SJCRH30 (cell line): ENCODE results near the gene ATRN. TPM values are rescaled to one million over a fixed set of nuclear protein-coding genes. Genes with fewer than 3 reads are reported as not detected.

Experiments used
- DNase-seq, 2 experiments: peaks; one replicate each; pipeline ENCODE4 v3.0.0-alpha.2; 2015 to 2020
- H3K27ac ChIP-seq: fragments of 250-450 bp; sonication (Bioruptor Pico); 2 replicates; pipeline ENCODE4 v1.5.1; 2020; ENCODE audit warnings: mild to moderate bottlenecking, moderate library complexity
- H3K27me3 ChIP-seq: fragments of 250-450 bp; sonication (Bioruptor Pico); 2 replicates; pipeline ENCODE4 v1.5.1; 2020; ENCODE audit warnings: mild to moderate bottlenecking, moderate library complexity
- H3K36me3 ChIP-seq: fragments of 250-450 bp; sonication (Bioruptor Pico); 2 replicates; pipeline ENCODE4 v1.5.1; 2020; ENCODE audit warnings: mild to moderate bottlenecking, moderate library complexity
- H3K4me1 ChIP-seq: fragments of 250-450 bp; sonication (Bioruptor Pico); 2 replicates; pipeline ENCODE4 v1.5.1; 2020; ENCODE audit warnings: mild to moderate bottlenecking, moderate library complexity
- H3K4me3 ChIP-seq: fragments of 250-450 bp; sonication (Bioruptor Pico); 2 replicates; pipeline ENCODE4 v1.5.1; 2020; ENCODE audit warnings: mild to moderate bottlenecking, moderate library complexity
- H3K9me3 ChIP-seq: fragments of 250-450 bp; sonication (Bioruptor Pico); replicated peaks from 2 replicates; pipeline ENCODE4 v1.5.1; 2020; ENCODE audit warnings: mild to moderate bottlenecking, moderate library complexity
- total RNA-seq: library from RNA; depleted of rRNA; stranded (reverse); fragments of >200 nt; shearing (Covaris generic); gene quantifications from 2 replicates; pipeline ENCODE4 v1.2.3, GENCODE V29; 2014

ATRN gene
- total RNA-seq, 1 experiment from 2014 or later = 27.9 TPM

DNA sequence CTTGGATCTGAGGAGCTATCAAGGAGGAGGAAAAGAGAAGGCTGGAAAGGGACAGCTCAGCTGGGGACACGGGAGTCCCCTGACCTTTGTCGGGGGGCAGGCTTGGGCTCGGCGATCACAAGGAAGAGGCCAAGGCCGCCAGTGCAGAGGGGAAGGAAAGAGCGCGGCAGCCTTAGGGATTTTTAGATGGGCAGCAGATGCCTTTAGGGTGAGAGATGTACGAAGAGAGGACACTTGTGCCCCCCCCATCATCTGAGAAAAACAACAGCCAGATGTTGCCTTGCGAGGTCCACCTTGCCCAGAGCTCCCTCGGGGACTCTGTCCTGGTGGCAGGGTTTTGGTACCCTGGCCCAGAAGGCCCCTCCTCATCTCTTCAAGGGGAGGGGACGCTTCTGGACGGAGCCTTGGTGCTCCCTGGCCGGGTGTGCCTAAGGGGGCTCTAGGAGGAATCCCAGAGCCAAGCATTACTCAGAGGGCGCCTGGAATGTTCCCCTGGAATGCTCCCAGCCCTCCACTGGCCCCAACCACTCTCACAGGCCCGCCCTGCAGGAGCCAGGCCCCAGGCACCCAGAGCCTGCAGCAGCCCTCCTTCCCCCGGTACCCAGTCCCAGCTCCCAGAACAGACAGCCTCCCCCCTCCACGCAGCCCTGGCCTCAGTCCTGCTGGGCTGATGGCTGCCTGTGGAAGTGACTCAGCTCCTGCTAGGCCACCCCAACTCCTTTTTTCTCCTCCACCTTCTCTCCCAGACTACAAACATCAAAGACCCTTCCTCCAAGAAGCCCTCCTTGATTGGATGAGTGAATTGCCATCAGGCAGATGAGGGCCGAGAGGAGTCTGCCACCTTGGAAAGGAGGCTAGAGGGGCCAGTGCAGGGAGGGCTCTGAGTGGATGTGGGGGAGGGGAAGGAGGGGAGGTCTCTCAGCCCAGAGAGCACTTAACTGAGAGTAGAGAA is 209.2 kb downstream of the ATRN start:
- Histone ChIP-seq H3K9me3 (no peaks in the 10 kb centered on the region), H3K36me3 (no peaks in the 10 kb centered on the region), H3K4me3 (no peak overlapping the region), H3K27me3 (no peaks in the 10 kb centered on the region), H3K4me1 (peaks cover 3% of the 10 kb centered on the region), H3K27ac (no peak overlapping the region)
- DNase-seq = peak in 1 of 2 experiments; percentile 42

DNA sequence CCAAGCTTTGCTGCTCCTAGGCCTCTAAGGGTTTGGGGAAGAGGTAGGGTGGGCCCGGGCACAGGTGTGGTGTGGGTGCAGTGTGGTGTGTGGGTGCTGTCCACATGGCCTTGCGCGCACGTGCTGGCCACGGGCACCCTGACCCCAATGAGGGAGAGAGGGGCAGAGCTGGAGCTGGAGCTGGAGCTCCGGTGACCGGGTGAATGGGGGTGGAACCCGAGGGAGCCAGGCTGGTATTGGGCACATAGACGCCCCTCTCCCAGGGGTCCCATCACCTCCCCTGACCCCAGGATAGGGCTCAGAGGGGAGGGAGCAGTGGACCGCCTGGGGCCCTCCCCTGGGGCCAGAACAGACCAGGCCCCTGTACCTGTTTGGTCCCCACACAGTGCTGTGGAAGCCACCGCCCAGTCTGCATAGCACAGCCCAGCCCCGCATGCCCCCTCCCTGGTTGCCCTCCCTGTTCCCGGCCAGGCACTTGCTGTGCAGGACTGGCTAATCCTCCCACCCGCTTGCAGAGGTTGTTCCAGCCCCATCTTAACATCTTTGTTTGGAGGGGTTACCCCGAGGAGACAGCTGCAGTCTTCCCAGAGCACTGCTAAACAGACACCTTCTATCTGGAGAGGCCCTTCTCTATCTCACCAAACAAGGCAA is 210.0 kb downstream of the ATRN start:
- DNase-seq = peak; percentile 34 to 50
- Histone ChIP-seq H3K4me1 (peaks cover 4% of the 10 kb centered on the region), H3K4me3 (no peak overlapping the region), H3K27ac (no peak overlapping the region), H3K9me3 (no peaks in the 10 kb centered on the region), H3K27me3 (no peaks in the 10 kb centered on the region), H3K36me3 (no peaks in the 10 kb centered on the region)

DNA sequence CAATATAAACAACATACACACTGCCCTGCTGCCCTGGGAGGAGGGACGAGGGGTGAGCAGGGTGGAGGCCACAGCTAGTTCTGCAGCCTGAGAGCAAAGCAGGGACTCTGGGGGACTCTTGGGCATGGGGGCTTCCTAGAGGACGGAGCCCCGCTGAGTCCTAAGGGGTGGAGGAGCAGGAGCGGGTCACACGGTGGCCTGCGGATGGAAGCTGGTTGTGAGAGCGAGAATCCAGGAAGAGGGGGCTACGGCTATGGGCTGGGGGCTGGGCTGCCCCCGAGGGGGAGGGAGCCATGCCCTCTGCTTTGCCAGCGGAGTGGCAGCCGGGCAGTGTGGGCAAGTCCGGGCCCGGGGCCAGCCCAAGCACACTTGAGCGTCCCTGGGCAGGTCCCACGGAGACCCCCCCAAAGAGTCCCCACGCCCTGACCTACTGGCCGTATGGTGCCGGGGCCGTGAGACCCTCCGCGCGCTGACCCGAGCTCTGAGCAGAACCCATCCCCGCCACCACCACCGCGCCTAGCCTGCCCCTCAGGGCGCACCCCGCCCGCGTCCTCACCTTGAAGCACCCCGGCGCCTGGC is 210.6 kb downstream of the ATRN start:
- Histone ChIP-seq H3K9me3 (no peaks in the 10 kb centered on the region), H3K36me3 (no peaks in the 10 kb centered on the region), H3K27me3 (no peaks in the 10 kb centered on the region), H3K4me3 (no peak overlapping the region), H3K27ac (no peak overlapping the region), H3K4me1 (peaks cover 9% of the 10 kb centered on the region)
- DNase-seq = no peak

DNA sequence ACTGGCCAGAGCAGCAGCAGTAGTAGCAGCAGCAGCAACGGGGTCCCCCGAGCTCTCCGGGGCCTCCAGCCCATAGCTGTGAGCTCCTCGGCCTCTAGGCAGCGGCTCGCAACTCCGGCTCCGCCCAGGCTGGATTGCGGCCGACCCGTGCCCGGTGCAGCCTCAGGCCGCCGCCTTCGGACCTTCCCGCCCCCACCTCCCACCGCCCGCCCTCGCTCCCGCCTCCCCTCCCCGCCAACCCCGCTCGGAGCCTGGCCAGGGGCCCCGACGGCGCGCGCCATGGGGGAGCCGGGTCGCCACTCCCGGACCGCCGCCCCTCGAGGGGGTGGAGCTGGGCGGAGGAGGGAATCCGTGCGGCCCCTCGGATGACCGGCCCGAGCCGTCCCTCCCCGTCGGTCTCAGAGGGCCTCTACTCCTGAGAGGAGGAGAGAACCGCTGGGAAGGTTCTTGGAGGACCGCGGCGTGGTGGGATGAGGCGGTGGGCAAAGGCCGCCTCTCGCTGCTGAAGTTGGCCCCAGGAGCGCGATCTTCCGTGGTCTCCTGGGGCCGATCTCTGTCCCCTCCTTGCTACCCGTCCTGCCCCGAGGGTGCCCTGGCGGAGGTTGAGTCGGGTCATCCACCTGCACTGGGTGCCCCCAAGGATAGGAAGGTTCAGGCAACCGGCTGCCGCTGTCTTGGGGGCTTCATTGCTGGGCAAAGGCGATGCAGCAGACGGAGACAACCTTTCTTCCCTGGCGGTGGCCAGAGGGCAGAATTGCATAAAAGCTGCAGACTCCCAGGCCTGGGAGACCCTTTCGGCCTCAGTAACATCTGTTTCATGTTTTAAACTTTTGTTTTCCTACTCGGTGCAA is 211.3 kb downstream of the ATRN start, which contains the start of gene ADAM33:
TSS of gene ADAM33 (minus strand) at position 80 of the 851 bp plus-strand sequence. CDS start at position 74, 6 bp downstream.
- no peak within 1 kb of the TSS for H3K4me3 ChIP-seq
- no peaks in the 10 kb centered on the region for H3K36me3 ChIP-seq
- DNase-seq = no peak
- H3K4me1 ChIP-seq = peaks cover 16% of the 10 kb centered on the region
- H3K9me3 ChIP-seq = no peaks in the 10 kb centered on the region
- H3K27ac ChIP-seq = no peak within 1 kb of the TSS
- H3K27me3 ChIP-seq = no peaks in the 10 kb centered on the region

DNA sequence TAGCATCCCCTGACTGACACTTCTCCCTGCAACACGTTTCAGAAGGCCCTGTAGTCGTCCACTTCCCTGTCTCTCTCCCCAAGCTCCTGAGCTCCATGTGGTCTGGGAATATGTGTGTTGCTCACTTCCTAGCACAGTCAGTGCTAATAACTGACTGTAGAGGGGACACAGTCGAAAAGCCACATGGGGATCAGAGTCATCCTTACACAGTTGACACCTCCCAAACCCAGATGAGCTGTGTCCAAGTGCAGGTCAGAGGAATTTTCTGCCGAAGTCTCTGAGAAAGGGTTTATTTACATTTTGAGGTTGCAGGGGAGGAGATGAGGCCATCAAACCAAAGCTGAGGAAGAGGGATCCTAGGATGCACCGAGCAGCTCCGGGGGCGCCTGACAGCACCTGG is 214.5 kb downstream of the ATRN start:
- Histone ChIP-seq H3K27ac (no peak overlapping the region), H3K4me3 (no peak overlapping the region), H3K27me3 (no peaks in the 10 kb centered on the region), H3K36me3 (no peaks in the 10 kb centered on the region), H3K9me3 (no peaks in the 10 kb centered on the region), H3K4me1 (peaks cover 20% of the 10 kb centered on the region)
- DNase-seq = no peak

DNA sequence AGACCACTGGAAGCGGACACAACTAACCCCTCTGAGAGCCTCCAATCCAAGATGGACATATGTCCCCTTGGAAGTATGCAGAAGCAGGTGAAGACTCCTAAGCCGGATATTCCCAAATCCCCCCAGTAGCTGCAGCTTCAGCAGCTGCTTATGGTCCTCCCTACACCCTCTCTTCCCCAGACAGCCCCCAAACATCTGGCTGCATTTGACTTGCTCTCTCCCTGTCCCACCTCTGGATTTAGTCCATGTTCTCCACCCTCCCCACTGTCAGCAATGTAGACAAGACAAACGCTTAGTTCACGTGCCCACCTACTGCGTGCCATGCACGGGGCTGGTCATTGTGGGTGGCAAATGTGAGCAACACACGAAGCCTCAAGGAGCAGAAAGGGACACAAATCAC is 215.6 kb downstream of the ATRN start:
- Histone ChIP-seq H3K27ac (peak overlapping the region; percentile 19; the same call in 1 of the 2 replicates), H3K36me3 (no peaks in the 10 kb centered on the region), H3K4me3 (no peak overlapping the region), H3K4me1 (peaks cover 16% of the 10 kb centered on the region), H3K27me3 (no peaks in the 10 kb centered on the region), H3K9me3 (no peaks in the 10 kb centered on the region)
- DNase-seq = peak in 1 of 2 experiments; percentile 43

DNA sequence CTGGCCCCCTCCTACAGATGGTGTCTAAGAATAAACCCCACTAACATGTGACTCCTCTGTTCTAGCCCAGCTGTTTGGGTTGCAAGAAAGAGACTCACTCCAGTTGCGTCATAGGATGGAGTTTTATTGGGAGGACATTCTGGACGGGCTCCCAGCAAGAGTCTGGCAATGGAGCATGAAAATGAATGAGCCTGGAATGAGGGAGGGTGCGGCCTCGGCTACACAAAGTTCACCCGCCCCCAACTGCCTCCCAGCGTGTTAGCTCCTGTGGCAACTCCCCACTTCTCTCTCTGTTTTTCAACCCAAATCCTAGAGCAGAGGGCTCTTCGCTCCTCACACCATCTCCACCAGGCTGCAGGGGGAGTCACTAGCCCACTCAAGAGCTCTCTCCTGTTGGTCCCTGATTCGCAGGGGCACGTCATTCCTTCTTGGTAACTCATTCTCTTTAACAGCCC is 216.1 kb downstream of the ATRN start:
- Histone ChIP-seq H3K27ac (peak overlapping the region; percentile 19; the same call in 1 of the 2 replicates), H3K4me1 (peaks cover 16% of the 10 kb centered on the region), H3K9me3 (no peaks in the 10 kb centered on the region), H3K4me3 (no peak overlapping the region), H3K36me3 (no peaks in the 10 kb centered on the region), H3K27me3 (no peaks in the 10 kb centered on the region)
- DNase-seq = peak; percentile 41 to 62

DNA sequence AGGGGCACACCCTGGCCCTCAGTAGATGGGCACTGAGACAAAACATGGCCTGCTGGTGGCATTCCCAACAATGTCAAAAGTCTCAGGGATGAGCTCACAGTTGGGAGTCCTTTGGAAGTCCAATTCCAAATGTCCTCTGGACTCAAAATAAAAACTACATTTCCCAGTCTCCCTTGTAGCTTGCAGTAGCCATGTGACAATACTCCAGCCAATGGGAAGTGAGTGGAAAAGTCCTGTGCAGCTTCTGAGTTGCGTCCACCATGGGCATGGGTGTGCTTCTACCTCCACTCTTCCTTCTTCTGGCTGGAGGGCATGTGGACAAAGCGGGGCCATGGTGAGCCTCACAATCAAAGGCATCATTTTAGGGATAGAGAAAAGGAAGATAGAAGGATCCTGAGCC is 216.8 kb downstream of the ATRN start:
- no peaks in the 10 kb centered on the region for H3K36me3 ChIP-seq
- H3K4me3 ChIP-seq = no peak overlapping the region
- DNase-seq = peak in 1 of 2 experiments; percentile 56
- no peaks in the 10 kb centered on the region for H3K9me3 ChIP-seq
- H3K4me1 ChIP-seq = peaks cover 16% of the 10 kb centered on the region
- no peak overlapping the region for H3K27ac ChIP-seq
- no peaks in the 10 kb centered on the region for H3K27me3 ChIP-seq

DNA sequence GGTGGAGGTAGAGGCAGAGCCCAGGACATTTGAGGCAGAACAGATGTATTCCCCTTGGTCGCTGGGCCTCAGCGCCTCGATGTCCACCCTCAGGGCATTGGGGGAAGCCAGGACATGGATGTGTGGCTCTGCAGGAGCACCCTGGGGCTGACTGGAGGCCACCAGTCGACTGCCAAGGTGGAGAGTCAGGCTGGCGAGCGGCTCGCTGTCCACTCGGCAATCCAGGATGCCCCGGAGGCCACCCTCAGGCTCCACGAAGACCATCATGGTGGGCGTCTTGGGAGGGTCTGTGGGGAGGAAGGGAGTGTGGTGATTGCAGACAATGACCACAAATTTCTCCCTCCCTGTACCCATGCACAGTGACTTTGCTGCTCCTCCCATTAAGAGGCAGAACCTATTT is 219.2 kb downstream of the ATRN start:
- H3K9me3 ChIP-seq = no peaks in the 10 kb centered on the region
- no peak overlapping the region for H3K4me3 ChIP-seq
- no peaks in the 10 kb centered on the region for H3K27me3 ChIP-seq
- H3K4me1 ChIP-seq = peaks cover 16% of the 10 kb centered on the region
- H3K27ac ChIP-seq = no peak overlapping the region
- H3K36me3 ChIP-seq = no peaks in the 10 kb centered on the region
- DNase-seq = no peak

DNA sequence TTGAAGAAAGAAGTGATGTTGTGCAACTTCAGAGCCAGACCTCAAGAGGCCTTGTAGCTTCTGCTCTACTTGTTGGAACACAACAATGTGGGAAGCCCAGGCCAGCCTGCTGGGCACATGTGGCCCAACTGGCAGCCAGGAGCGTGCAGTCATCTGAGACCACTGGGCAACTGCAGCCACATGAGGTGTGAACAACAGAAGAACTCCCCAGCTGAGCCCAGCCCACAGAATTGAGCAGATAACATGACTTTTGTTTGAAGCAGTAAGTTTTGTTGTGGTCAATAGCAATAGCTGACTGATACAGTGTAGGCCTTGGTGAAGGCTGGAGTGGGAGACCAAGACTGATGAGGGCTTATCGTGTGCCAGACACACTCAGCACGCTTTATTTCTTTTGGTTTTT is 219.6 kb downstream of the ATRN start:
- H3K27ac ChIP-seq = no peak overlapping the region
- no peaks in the 10 kb centered on the region for H3K9me3 ChIP-seq
- no peak overlapping the region for H3K4me3 ChIP-seq
- peaks cover 16% of the 10 kb centered on the region for H3K4me1 ChIP-seq
- no peak for DNase-seq
- no peaks in the 10 kb centered on the region for H3K27me3 ChIP-seq
- no peaks in the 10 kb centered on the region for H3K36me3 ChIP-seq

DNA sequence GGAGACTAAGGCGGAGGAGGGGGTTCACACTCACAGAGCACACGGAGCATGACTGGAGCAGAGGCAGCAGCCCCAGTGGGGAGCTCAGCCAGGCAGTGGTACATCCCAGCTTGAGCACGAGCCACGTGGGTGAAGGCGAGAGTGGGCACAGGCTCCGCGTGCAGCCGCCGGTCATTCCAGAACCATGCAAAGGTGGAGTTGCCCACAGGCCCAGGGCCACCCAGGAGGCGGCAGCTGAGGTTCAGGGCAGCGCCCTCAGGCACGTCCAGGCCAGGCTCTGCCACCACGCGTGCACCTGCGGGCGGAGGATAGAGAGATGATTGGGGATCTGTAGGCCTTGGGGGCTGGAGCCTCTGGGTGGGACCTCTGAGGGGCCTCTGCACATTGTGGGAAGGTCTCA is 220.5 kb downstream of the ATRN start:
- Histone ChIP-seq H3K9me3 (no peaks in the 10 kb centered on the region; the same call in 1 of the 2 replicates), H3K4me1 (peaks cover 13% of the 10 kb centered on the region), H3K27me3 (no peaks in the 10 kb centered on the region), H3K27ac (no peak overlapping the region), H3K36me3 (no peaks in the 10 kb centered on the region), H3K4me3 (no peak overlapping the region)
- no peak for DNase-seq

DNA sequence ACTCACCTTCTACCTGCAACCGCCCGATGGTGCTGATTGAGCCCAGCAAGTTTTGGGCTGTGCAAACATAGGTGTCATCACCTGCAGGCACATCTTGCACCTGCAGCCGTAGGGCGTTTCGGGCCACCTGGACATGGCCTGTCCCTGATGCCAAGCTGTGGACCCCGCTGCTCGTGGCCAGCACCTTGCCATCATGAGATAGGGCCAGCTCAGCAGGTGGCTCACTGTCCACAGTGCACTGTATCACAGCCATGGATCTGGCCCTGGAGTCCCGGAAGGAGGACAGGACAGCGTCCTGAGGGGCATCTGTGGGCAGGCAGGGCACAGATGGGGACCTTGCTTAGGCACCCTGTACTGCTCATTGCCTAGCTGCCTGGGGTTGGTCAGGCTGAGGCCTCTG is 221.1 kb downstream of the ATRN start:
- no peaks in the 10 kb centered on the region for H3K36me3 ChIP-seq
- no peaks in the 10 kb centered on the region; the same call in 1 of the 2 replicates for H3K9me3 ChIP-seq
- H3K27me3 ChIP-seq = no peaks in the 10 kb centered on the region
- peaks cover 7% of the 10 kb centered on the region for H3K4me1 ChIP-seq
- H3K4me3 ChIP-seq = no peak overlapping the region
- H3K27ac ChIP-seq = no peak overlapping the region
- DNase-seq = no peak

DNA sequence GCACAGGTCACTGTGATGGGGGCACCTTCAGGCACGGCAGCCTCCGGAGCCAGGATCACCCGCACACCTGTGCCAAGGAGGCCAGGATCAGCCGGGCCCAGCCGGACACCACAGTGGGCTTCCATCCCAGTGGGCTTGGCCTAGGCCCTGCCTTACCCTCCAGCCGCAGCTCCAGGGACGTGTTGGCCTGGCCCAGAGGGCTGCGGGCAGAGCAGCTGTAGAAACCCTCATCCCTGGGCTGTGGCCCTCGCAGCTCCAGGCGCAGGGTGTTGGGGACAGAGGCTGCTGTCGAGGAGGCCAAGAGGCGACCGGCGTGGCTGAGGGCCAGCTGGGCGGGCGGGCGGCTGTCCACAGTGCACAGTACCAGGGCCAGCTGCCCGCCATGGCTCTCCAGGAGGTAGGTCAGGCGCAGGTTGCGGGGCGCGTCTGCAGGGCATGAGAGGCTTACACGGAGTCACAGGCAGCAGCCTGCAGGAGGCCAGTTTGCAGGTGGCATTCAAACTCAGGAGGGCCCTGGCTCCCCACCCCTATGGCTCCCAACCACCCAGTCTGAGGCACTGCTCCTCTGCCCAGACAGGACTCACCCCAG is 222.0 kb downstream of the ATRN start:
- DNase-seq = no peak
- Histone ChIP-seq H3K4me1 (peaks cover 3% of the 10 kb centered on the region), H3K4me3 (no peak overlapping the region), H3K9me3 (no peaks in the 10 kb centered on the region; the same call in 1 of the 2 replicates), H3K36me3 (no peaks in the 10 kb centered on the region), H3K27ac (no peak overlapping the region), H3K27me3 (no peaks in the 10 kb centered on the region)

DNA sequence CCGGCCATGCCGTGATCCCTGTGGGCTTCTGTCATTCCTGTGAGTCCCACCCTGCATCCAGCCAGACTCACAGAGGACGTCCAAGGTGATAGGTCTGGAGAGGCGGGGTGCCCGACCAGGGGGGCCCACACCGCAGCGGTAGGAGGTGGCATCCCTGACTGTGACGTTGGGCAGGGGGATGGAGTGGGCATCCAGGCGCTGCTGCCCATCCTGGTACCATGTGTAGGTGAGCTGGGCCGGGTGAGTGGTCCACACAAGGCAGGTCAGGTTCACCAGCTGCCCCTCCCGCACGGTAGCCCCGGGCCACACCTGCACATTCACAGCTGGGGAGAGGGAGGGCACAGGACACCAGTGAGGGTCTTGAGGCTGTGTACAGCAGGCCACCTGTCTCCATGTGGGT is 222.6 kb downstream of the ATRN start:
- H3K4me3 ChIP-seq = no peak overlapping the region
- no peaks in the 10 kb centered on the region for H3K27me3 ChIP-seq
- DNase-seq = no peak
- no peaks in the 10 kb centered on the region for H3K36me3 ChIP-seq
- no peaks in the 10 kb centered on the region; the same call in 1 of the 2 replicates for H3K9me3 ChIP-seq
- H3K27ac ChIP-seq = no peak overlapping the region
- H3K4me1 ChIP-seq = peaks cover 8% of the 10 kb centered on the region
